ENCODE data around the gene INIP.
"Not testable (repeated sequence)": the region's sequence is repeated elsewhere in the genome, so short reads cannot be mapped to it uniquely, and the experiment has no call there.

INIP gene

GRCh38 chr9:112689161-112689740 is 28.7 kb downstream of the INIP start:
- Histone ChIP-seq H3K4me3 (ENCODE audit: low read length) (no peak overlapping the region), H3K36me3 (ENCODE audit: insufficient read depth, low read length) (peaks cover 70% of the 10 kb centered on the region), H3K9me3 (ENCODE audit: low read length) (peaks cover 1% of the 10 kb centered on the region), H2AFZ (ENCODE audit: low read depth, low read length) (no peak overlapping the region), H3K4me1 (ENCODE audit: insufficient read depth, low read length) (no peaks in the 10 kb centered on the region), H3K27me3 (ENCODE audit: insufficient read depth, low read length) (no peaks in the 10 kb centered on the region)

- Histone ChIP-seq H3K27me3 (ENCODE audit: insufficient read depth, low read length) (no peaks in the 10 kb centered on the region), H2AFZ (ENCODE audit: low read depth, low read length) (no peak overlapping the region), H3K9me3 (ENCODE audit: low read length) (peaks cover 8% of the 10 kb centered on the region), H3K36me3 (ENCODE audit: insufficient read depth, low read length) (peaks cover 14% of the 10 kb centered on the region), H3K4me1 (ENCODE audit: insufficient read depth, low read length) (no peaks in the 10 kb centered on the region), H3K4me3 (ENCODE audit: low read length) (no peak overlapping the region)
Observed at GRCh38 chr9:112680731-112681402, 37.0 kb downstream of the INIP start.

GRCh38 chr9:112677040-112677439 is 40.9 kb downstream of the INIP start:
- H3K4me1 ChIP-seq (ENCODE audit: insufficient read depth, low read length) = no peaks in the 10 kb centered on the region
- peaks cover 9% of the 10 kb centered on the region for H3K9me3 ChIP-seq (ENCODE audit: low read length)
- no peaks in the 10 kb centered on the region for H3K36me3 ChIP-seq (ENCODE audit: insufficient read depth, low read length)
- no peaks in the 10 kb centered on the region for H3K27me3 ChIP-seq (ENCODE audit: insufficient read depth, low read length)
- H3K4me3 ChIP-seq (ENCODE audit: low read length) = no peak overlapping the region
- no peak overlapping the region for H2AFZ ChIP-seq (ENCODE audit: low read depth, low read length)

- not testable (repeated sequence) for H3K36me3 ChIP-seq (ENCODE audit: insufficient read depth, low read length); H2AFZ ChIP-seq (ENCODE audit: low read depth, low read length); H3K27me3 ChIP-seq (ENCODE audit: insufficient read depth, low read length); H3K4me1 ChIP-seq (ENCODE audit: insufficient read depth, low read length); H3K9me3 ChIP-seq (ENCODE audit: low read length); H3K4me3 ChIP-seq (ENCODE audit: low read length)
Observed at GRCh38 chr9:112673221-112673620, 44.7 kb downstream of the INIP start.

- H3K36me3 ChIP-seq (ENCODE audit: insufficient read depth, low read length) = peaks cover 9% of the 10 kb centered on the region
- H3K4me1 ChIP-seq (ENCODE audit: insufficient read depth, low read length) = no peaks in the 10 kb centered on the region
- no peak overlapping the region for H2AFZ ChIP-seq (ENCODE audit: low read depth, low read length)
- no peak overlapping the region for H3K4me3 ChIP-seq (ENCODE audit: low read length)
- H3K9me3 ChIP-seq (ENCODE audit: low read length) = peaks cover 3% of the 10 kb centered on the region
- H3K27me3 ChIP-seq (ENCODE audit: insufficient read depth, low read length) = no peaks in the 10 kb centered on the region
Observed at GRCh38 chr9:112670991-112671625, 46.8 kb downstream of the INIP start.

GRCh38 chr9:112669326-112669725 is 48.6 kb downstream of the INIP start:
- no peaks in the 10 kb centered on the region for H3K4me1 ChIP-seq (ENCODE audit: insufficient read depth, low read length)
- no peaks in the 10 kb centered on the region for H3K27me3 ChIP-seq (ENCODE audit: insufficient read depth, low read length)
- H3K4me3 ChIP-seq (ENCODE audit: low read length) = no peak overlapping the region
- peaks cover 9% of the 10 kb centered on the region for H3K36me3 ChIP-seq (ENCODE audit: insufficient read depth, low read length)
- H3K9me3 ChIP-seq (ENCODE audit: low read length) = peaks cover 3% of the 10 kb centered on the region
- H2AFZ ChIP-seq (ENCODE audit: low read depth, low read length) = no peak overlapping the region

GRCh38 chr9:112665347-112665746 is 52.6 kb downstream of the INIP start:
- H2AFZ ChIP-seq (ENCODE audit: low read depth, low read length) = no peak overlapping the region
- no peak overlapping the region for H3K4me3 ChIP-seq (ENCODE audit: low read length)
- H3K4me1 ChIP-seq (ENCODE audit: insufficient read depth, low read length) = no peaks in the 10 kb centered on the region
- peaks cover 2% of the 10 kb centered on the region for H3K9me3 ChIP-seq (ENCODE audit: low read length)
- H3K27me3 ChIP-seq (ENCODE audit: insufficient read depth, low read length) = no peaks in the 10 kb centered on the region
- peaks cover 26% of the 10 kb centered on the region for H3K36me3 ChIP-seq (ENCODE audit: insufficient read depth, low read length)

GRCh38 chr9:112664531-112664930 is 53.4 kb downstream of the INIP start:
- Histone ChIP-seq H3K4me3 (ENCODE audit: low read length) (no peak overlapping the region), H2AFZ (ENCODE audit: low read depth, low read length) (no peak overlapping the region), H3K4me1 (ENCODE audit: insufficient read depth, low read length) (no peaks in the 10 kb centered on the region), H3K27me3 (ENCODE audit: insufficient read depth, low read length) (no peaks in the 10 kb centered on the region), H3K9me3 (ENCODE audit: low read length) (peaks cover 2% of the 10 kb centered on the region), H3K36me3 (ENCODE audit: insufficient read depth, low read length) (peaks cover 31% of the 10 kb centered on the region)

- Histone ChIP-seq H3K36me3 (ENCODE audit: insufficient read depth, low read length) (peaks cover 37% of the 10 kb centered on the region), H3K9me3 (ENCODE audit: low read length) (peaks cover 5% of the 10 kb centered on the region), H2AFZ (ENCODE audit: low read depth, low read length) (no peak overlapping the region), H3K4me3 (ENCODE audit: low read length) (no peak overlapping the region), H3K4me1 (ENCODE audit: insufficient read depth, low read length) (no peaks in the 10 kb centered on the region), H3K27me3 (ENCODE audit: insufficient read depth, low read length) (no peaks in the 10 kb centered on the region)
Observed at GRCh38 chr9:112663681-112664080, 54.2 kb downstream of the INIP start.

GRCh38 chr9:112659906-112660305 is 58.0 kb downstream of the INIP start:
- peaks cover 42% of the 10 kb centered on the region for H3K36me3 ChIP-seq (ENCODE audit: insufficient read depth, low read length)
- no peaks in the 10 kb centered on the region for H3K4me1 ChIP-seq (ENCODE audit: insufficient read depth, low read length)
- no peak overlapping the region for H2AFZ ChIP-seq (ENCODE audit: low read depth, low read length)
- no peak overlapping the region for H3K4me3 ChIP-seq (ENCODE audit: low read length)
- H3K9me3 ChIP-seq (ENCODE audit: low read length) = peaks cover 5% of the 10 kb centered on the region
- H3K27me3 ChIP-seq (ENCODE audit: insufficient read depth, low read length) = no peaks in the 10 kb centered on the region

- Histone ChIP-seq H3K9me3 (ENCODE audit: low read length) (peaks cover 5% of the 10 kb centered on the region), H3K4me3 (ENCODE audit: low read length) (no peak overlapping the region), H3K27me3 (ENCODE audit: insufficient read depth, low read length) (no peaks in the 10 kb centered on the region)
Observed at GRCh38 chr9:112655668-112656067, 62.2 kb downstream of the INIP start.

GRCh38 chr9:112654282-112654681 is 63.6 kb downstream of the INIP start:
- H3K4me1 ChIP-seq (ENCODE audit: insufficient read depth, low read length) = peaks cover 3% of the 10 kb centered on the region
- no peaks in the 10 kb centered on the region for H3K27me3 ChIP-seq (ENCODE audit: insufficient read depth, low read length)
- no peak overlapping the region for H3K4me3 ChIP-seq (ENCODE audit: low read length)

More at GRCh38 chr9:112655668-112656067, 62.2 kb downstream of the INIP start:
- Histone ChIP-seq H2AFZ (ENCODE audit: low read depth, low read length) (no peak overlapping the region), H3K4me1 (ENCODE audit: insufficient read depth, low read length) (peaks cover 3% of the 10 kb centered on the region), H3K36me3 (ENCODE audit: insufficient read depth, low read length) (peaks cover 38% of the 10 kb centered on the region)

GRCh38 chr9:112648624-112649023 is 69.3 kb downstream of the INIP start:
- H3K27me3 ChIP-seq (ENCODE audit: insufficient read depth, low read length) = no peaks in the 10 kb centered on the region
- peaks cover 57% of the 10 kb centered on the region for H3K36me3 ChIP-seq (ENCODE audit: insufficient read depth, low read length)
- H3K4me3 ChIP-seq (ENCODE audit: low read length) = no peak overlapping the region
- peaks cover 30% of the 10 kb centered on the region for H3K9me3 ChIP-seq (ENCODE audit: low read length)
- H3K4me1 ChIP-seq (ENCODE audit: insufficient read depth, low read length) = no peaks in the 10 kb centered on the region
- no peak overlapping the region for H2AFZ ChIP-seq (ENCODE audit: low read depth, low read length)

More at GRCh38 chr9:112654282-112654681, 63.6 kb downstream of the INIP start:
- peaks cover 34% of the 10 kb centered on the region for H3K36me3 ChIP-seq (ENCODE audit: insufficient read depth, low read length)
- H3K9me3 ChIP-seq (ENCODE audit: low read length) = peaks cover 3% of the 10 kb centered on the region
- H2AFZ ChIP-seq (ENCODE audit: low read depth, low read length) = no peak overlapping the region

All from neuron (in vitro differentiated cells).